K562 (cell line): ENCODE results near the gene MMP20.

Experiments
- BHLHE40 ChIP-seq: IDR thresholded peaks from 2 replicates; pipeline ENCODE4 v1.6.1; 2011; ENCODE audit warnings: low read length, improper control_type of control experiment
- GTF3C2 ChIP-seq: IDR thresholded peaks from 3 replicates; pipeline ENCODE4 v1.6.1; 2011; ENCODE audit warnings: borderline replicate concordance, mild to moderate bottlenecking, moderate library complexity; ENCODE audit not compliant: insufficient read length; ENCODE audit errors: extremely low read depth
- NFIX ChIP-seq: fragments of 250-450 bp; sonication (Bioruptor Pico); IDR thresholded peaks from 2 replicates; pipeline ENCODE4 v1.4.0; 2020; ENCODE audit warnings: low read depth, mild to moderate bottlenecking, moderate library complexity
- SIN3A ChIP-seq, 2 experiments: fragments of 150-350 bp in 1 of 2; IDR thresholded peaks; 2 replicates each; pipeline ENCODE4 v1.6.1; 2011 to 2016; ENCODE audit warnings: borderline replicate concordance in 2 of 2, low read depth in 2 of 2, low read length in 2 of 2, mild to moderate bottlenecking in 2 of 2, moderate library complexity in 2 of 2; ENCODE audit not compliant: control insufficient read depth in 1 of 2

GRCh38 chr11:102572554-102573220, 52.4 kb downstream of the MMP20 start:
- TF ChIP-seq GTF3C2 (no peak), BHLHE40 (no peak), NFIX (no peak), SIN3A (IDR thresholded peaks at IDR 0.05; ENCODE audit: borderline replicate concordance in 2 of 2, control insufficient read depth in 1 of 2, low read depth in 2 of 2, low read length in 2 of 2) (no peak)
